ENCODE results near the gene GTPBP3.

- TF ChIP-seq CTCF (conservative IDR thresholded peaks at IDR 0.05; ENCODE audit: low read length): no peak
- TF ChIP-seq EZH2phosphoT487 (IDR thresholded peaks at IDR 0.05; ENCODE audit: borderline replicate concordance, low read depth, low read length): no peak
These were observed at the start of gene GTPBP3 for GRCh38 chr19:17336872-17337674.
